Body of pancreas (tissue), 4 donors: Measurements from ENCODE around the gene SPTBN1. TPM values are rescaled to one million over a fixed set of nuclear protein-coding genes. Genes with fewer than 3 reads are reported as not detected.

Experiments
- ATAC-seq: fragments of 150-250 bp; one replicate; pipeline ENCODE4 v1.9.1; 2016
- DNase-seq, 4 donors: peaks; one replicate each; pipeline ENCODE4 v3.0.0-alpha.2; 2019
- H3K27ac ChIP-seq, 4 donors: fragments of 200-600 bp; sonication (generic); 1 replicate in 3 of 4; 2 replicates in 1 of 4; pipeline versions ENCODE4 v1.5.1 to v1.6.1; 2016 to 2019; ENCODE audit warnings: mild to moderate bottlenecking in 1 of 4, mixed read lengths in 1 of 4, moderate library complexity in 1 of 4
- H3K27me3 ChIP-seq, 2 donors: fragments of 200-600 bp; sonication (generic); one replicate each; pipeline ENCODE4 v1.6.0; 2016; ENCODE audit warnings: mild to moderate bottlenecking in 1 of 2
- H3K36me3 ChIP-seq, 2 donors: fragments of 200-600 bp; sonication (generic); replicated peaks in 1 of 2; 2 replicates each; pipeline ENCODE4 v1.5.1; 2016; ENCODE audit warnings: low read depth in 2 of 2; ENCODE audit not compliant: insufficient read depth in 1 of 2
- H3K4me1 ChIP-seq: fragments of 200-600 bp; sonication (generic); one replicate; pipeline ENCODE4 v1.6.0; 2016
- H3K4me3 ChIP-seq, 2 donors: fragments of 200-600 bp; sonication (generic); 1 replicate in 1 of 2; 2 replicates in 1 of 2; pipeline ENCODE4 v1.5.1; 2016 to 2019
- H3K9me3 ChIP-seq, 3 donors: fragments of 200-600 bp; sonication (generic); 1 replicate in 2 of 3; 2 replicates in 1 of 3; pipeline ENCODE4 v1.5.1; 2016
- POLR2A ChIP-seq, 3 donors: fragments of 450-650 bp; IDR thresholded peaks; one replicate each; pipeline ENCODE4 v1.6.1; 2016; ENCODE audit warnings: antibody characterized with exemption in 3 of 3, mild to moderate bottlenecking in 2 of 3
- WGBS, 2 donors: methylation state at CpG; one replicate each; pipeline ENCODE4 v1.1.5; 2017; 5-methylcytosine and 5-hydroxymethylcytosine counted together
- intact Hi-C: fragments of 100-400 bp; cut with DNase I; formaldehyde crosslinking; loops from one replicate; pipeline ENCODE4 v1.15.1; 2023
- total RNA-seq, 2 donors: library from RNA; depleted of rRNA; stranded (reverse); fragments of >200 nt; gene quantifications; one replicate each; pipeline ENCODE4 v1.1.0, GENCODE V29; 2016
- TF ChIP-seq, protein P1 (sequence below), 7 experiments: fragments of 450-650 bp in 4 of 7; fragments of 200-600 bp in 3 of 7; sonication (generic) in 3 of 7; IDR thresholded peaks; one replicate each; pipeline ENCODE4 v1.5.1; 2016 to 2019; ENCODE audit warnings: antibody characterized with exemption in 7 of 7

SPTBN1 gene
- total RNA-seq, 2 donors from 2014 or later = 186 to 195 TPM

DNA sequence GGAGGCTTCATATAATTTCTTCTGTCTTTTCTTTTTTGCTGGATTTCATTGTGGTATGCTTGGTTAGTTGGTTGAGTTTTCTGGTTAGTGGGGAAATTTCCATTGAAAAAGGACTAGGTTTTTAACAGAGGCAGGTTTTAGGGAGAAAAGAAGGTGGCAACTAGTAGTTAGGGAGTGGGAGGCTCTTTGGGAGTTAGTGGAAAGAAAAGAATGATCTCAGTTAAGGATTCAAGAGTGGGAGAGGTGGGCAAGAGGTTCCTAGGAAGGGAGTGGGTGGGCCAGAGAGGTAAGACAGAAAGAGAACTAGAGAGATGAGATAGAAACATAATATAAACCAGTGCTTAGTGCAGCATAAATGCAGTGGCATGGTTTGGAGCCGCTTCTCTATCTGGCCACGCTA, 96.9 kb downstream of the SPTBN1 start:
- H3K27me3 ChIP-seq = no peaks in the 10 kb centered on the region
- peak overlapping the region in 2 of 4 donors; percentile 54 to 84 for H3K27ac ChIP-seq
- no peak for ATAC-seq
- no peak overlapping the region for H3K4me3 ChIP-seq
- intact Hi-C loops = no loop called here
- TF ChIP-seq POLR2A (IDR thresholded peaks at IDR 0.05) = no peak
- TF ChIP-seq, protein P1, sequence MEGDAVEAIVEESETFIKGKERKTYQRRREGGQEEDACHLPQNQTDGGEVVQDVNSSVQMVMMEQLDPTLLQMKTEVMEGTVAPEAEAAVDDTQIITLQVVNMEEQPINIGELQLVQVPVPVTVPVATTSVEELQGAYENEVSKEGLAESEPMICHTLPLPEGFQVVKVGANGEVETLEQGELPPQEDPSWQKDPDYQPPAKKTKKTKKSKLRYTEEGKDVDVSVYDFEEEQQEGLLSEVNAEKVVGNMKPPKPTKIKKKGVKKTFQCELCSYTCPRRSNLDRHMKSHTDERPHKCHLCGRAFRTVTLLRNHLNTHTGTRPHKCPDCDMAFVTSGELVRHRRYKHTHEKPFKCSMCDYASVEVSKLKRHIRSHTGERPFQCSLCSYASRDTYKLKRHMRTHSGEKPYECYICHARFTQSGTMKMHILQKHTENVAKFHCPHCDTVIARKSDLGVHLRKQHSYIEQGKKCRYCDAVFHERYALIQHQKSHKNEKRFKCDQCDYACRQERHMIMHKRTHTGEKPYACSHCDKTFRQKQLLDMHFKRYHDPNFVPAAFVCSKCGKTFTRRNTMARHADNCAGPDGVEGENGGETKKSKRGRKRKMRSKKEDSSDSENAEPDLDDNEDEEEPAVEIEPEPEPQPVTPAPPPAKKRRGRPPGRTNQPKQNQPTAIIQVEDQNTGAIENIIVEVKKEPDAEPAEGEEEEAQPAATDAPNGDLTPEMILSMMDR (IDR thresholded peaks at IDR 0.05) = no peak
- H3K36me3 ChIP-seq = no peaks in the 10 kb centered on the region
- WGBS, 2 donors = 83 to 92% methylated on average over 2 of the region's 2 CpGs
- no peaks in the 10 kb centered on the region for H3K9me3 ChIP-seq
- no peak for DNase-seq
- peaks cover 47% of the 10 kb centered on the region for H3K4me1 ChIP-seq

DNA sequence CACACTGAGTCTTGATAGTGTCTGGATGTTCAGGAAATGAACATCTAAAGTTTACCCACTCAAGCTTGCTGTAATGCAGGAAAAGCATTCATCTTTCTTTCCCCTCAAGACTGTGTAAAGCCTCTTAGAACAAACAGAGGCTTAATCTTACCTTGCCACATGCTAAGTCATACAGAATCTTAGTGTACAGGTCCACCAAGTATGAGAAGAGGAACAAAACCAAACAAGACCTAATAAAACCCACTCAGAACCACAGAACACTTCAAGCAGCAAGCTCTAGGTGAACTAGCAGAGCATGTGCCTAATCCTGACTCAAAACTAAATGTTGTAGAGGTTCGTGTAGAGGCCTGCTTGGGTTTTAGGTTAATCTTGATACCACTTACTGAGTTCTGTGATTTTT, 97.6 kb downstream of the SPTBN1 start:
- Histone ChIP-seq H3K9me3 (no peaks in the 10 kb centered on the region), H3K27ac (no peak overlapping the region), H3K4me1 (peaks cover 47% of the 10 kb centered on the region), H3K4me3 (no peak overlapping the region), H3K27me3 (no peaks in the 10 kb centered on the region), H3K36me3 (no peaks in the 10 kb centered on the region)
- no peak for DNase-seq
- intact Hi-C loops = no loop called here
- 90 to 93% methylated on average over 1 of the region's 1 CpG for WGBS, 2 donors
- TF ChIP-seq, protein P1 (IDR thresholded peaks at IDR 0.05) = no peak
- no peak for TF ChIP-seq POLR2A (IDR thresholded peaks at IDR 0.05)
- ATAC-seq = no peak

DNA sequence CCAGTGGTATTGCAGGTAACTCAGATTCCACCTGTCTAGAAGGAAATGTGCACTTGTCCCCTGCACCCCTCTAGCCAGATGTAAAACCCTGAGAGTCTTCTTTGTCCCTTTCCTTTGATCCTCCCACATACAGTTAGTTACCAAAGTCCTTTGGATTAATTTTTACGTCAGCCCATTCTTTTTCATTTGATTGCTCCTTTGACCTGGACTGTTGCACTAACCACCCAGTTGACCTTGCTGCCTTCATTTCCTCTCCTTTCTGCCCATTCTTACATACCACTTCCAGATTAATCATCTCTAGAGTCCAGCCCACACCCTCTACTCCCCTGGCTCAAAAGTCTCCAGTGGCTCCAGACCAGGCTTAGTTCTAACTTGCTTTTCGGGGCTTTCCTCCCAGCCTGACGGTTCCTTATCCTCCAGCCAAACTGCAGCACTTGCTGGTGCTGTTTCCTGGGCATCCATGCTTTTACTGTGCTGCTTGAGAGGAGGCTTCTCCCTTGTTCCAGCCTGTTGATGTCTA, 99.3 kb downstream of the SPTBN1 start:
- no peaks in the 10 kb centered on the region for H3K36me3 ChIP-seq
- H3K27me3 ChIP-seq = no peaks in the 10 kb centered on the region
- intact Hi-C loops = no loop called here
- 53 to 57% methylated on average over 3 of the region's 3 CpGs for WGBS, 2 donors
- H3K9me3 ChIP-seq = no peaks in the 10 kb centered on the region
- DNase-seq (no peak), ATAC-seq (no peak)
- H3K4me3 ChIP-seq = no peak overlapping the region
- TF ChIP-seq, protein P1 (IDR thresholded peaks at IDR 0.05) = no peak
- no peak for TF ChIP-seq POLR2A (IDR thresholded peaks at IDR 0.05)
- H3K4me1 ChIP-seq = peaks cover 35% of the 10 kb centered on the region
- peak overlapping the region; percentile 5 to 98 (median 97) for H3K27ac ChIP-seq

- intact Hi-C loops = no loop called here
Observed at GRCh38 chr2:54556621-54557121, 100.5 kb downstream of the SPTBN1 start.

More at GRCh38 chr2:54556621-54557121, 100.5 kb downstream of the SPTBN1 start:
- no peak overlapping the region for H3K4me3 ChIP-seq
- no peaks in the 10 kb centered on the region for H3K9me3 ChIP-seq
- WGBS, 2 donors = 76 to 78% methylated on average over 2 of the region's 2 CpGs
- H3K27ac ChIP-seq = peak overlapping the region in 3 of 4 donors; percentile 97 to 98 (median 97)
- H3K4me1 ChIP-seq = peaks cover 31% of the 10 kb centered on the region
- ATAC-seq (no peak), DNase-seq (peak in 1 of 4 donors; percentile 20)
- TF ChIP-seq, protein P1 (IDR thresholded peaks at IDR 0.05) = no peak
- no peak for TF ChIP-seq POLR2A (IDR thresholded peaks at IDR 0.05)
- H3K36me3 ChIP-seq = no peaks in the 10 kb centered on the region
- no peaks in the 10 kb centered on the region for H3K27me3 ChIP-seq
